Activated B cell treated with CpG ODN at 0.5 μM for 24 hours (primary cell): ENCODE results near the gene SYNGAP1. TPM values are rescaled to one million over a fixed set of nuclear protein-coding genes. Genes with fewer than 3 reads are reported as not detected.
"Not testable (repeated sequence)": the region's sequence is repeated elsewhere in the genome, so short reads cannot be mapped to it uniquely, and the experiment has no call there.

ENCODE experiments used
- ATAC-seq: fragments of 200-7000 bp; cut with Tn5 transposase; one replicate; pipeline ENCODE4 v1.10.0; 2021; ENCODE audit warnings: low read depth, mild to moderate bottlenecking, moderate library complexity
- CTCF ChIA-PET: fragments of 350-600 bp; sonication (Branson Sonifier 250); formaldehyde crosslinking; loops from one replicate; lab custom pipeline; 2021; ENCODE audit warnings: antibody characterized with exemption; lab: Charles Lee
- POLR2A ChIA-PET: fragments of 350-600 bp; sonication (Branson Sonifier 250); formaldehyde crosslinking; loops from one replicate; lab custom pipeline; 2021; ENCODE audit warnings: antibody characterized with exemption; lab: Charles Lee
- DNase-seq: peaks from one replicate; pipeline ENCODE4 v3.0.0; 2022
- H3K27ac Mint-ChIP-seq: one replicate; pipeline ENCODE4 v1.8.0; 2020; ENCODE audit warnings: mixed read lengths
- H3K27me3 Mint-ChIP-seq: one replicate; pipeline ENCODE4 v1.8.0; 2021; ENCODE audit warnings: mixed read lengths
- H3K36me3 Mint-ChIP-seq: one replicate; pipeline ENCODE4 v1.8.0; 2021; ENCODE audit warnings: low read depth, mixed read lengths
- H3K4me1 Mint-ChIP-seq: one replicate; pipeline ENCODE4 v1.8.0; 2021; ENCODE audit warnings: mixed read lengths
- H3K4me3 Mint-ChIP-seq: one replicate; pipeline ENCODE4 v1.8.0; 2020; ENCODE audit warnings: mild to moderate bottlenecking, mixed read lengths
- H3K9me3 Mint-ChIP-seq: one replicate; pipeline ENCODE4 v1.8.0; 2020; ENCODE audit warnings: mixed read lengths
- intact Hi-C: fragments of 100-400 bp; cut with micrococcal nuclease; formaldehyde crosslinking; loops from one replicate; pipeline ENCODE4 v1.15.1; 2024
- total RNA-seq: library from RNA; stranded (reverse); gene quantifications from 2 replicates; pipeline ENCODE4 v1.2.3, GENCODE V29; 2022
- TF ChIP-seq, protein P1 (sequence below): fragments of 200-600 bp; IDR thresholded peaks from one replicate; pipeline ENCODE4 v1.8.0; 2022; ENCODE audit warnings: antibody characterized with exemption, mild to moderate bottlenecking

Gene SYNGAP1
- total RNA-seq, 1 donor from 2014 or later = 25.4 TPM

DNA sequence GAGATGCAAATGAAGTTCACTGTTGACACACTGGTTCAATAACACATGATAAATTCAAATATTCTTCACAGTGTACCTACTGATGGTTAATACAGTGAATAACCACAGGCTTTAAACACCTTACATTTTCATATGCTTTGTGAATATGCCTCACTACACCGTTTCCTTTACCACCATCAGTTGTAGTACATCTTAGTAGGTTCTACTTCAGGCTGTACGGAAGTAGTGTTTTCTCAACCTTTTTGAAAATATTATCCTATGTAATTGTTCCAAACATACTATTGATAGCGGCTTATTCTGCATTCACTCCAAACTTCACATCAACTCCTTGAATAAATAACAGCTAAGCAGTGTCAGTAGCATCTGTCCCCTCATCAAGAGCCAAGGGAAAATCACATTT is 49.8 kb downstream of the SYNGAP1 start:
- Mint-ChIP-seq H3K9me3 (no peaks in the 10 kb centered on the region), H3K4me1 (no peaks in the 10 kb centered on the region), H3K36me3 (no peaks in the 10 kb centered on the region), H3K27me3 (peaks cover 1% of the 10 kb centered on the region), H3K4me3 (no peak overlapping the region), H3K27ac (no peak overlapping the region)
- no peak for ATAC-seq
- no peak for DNase-seq
- intact Hi-C loops = no loop called here
- TF ChIP-seq, protein P1, sequence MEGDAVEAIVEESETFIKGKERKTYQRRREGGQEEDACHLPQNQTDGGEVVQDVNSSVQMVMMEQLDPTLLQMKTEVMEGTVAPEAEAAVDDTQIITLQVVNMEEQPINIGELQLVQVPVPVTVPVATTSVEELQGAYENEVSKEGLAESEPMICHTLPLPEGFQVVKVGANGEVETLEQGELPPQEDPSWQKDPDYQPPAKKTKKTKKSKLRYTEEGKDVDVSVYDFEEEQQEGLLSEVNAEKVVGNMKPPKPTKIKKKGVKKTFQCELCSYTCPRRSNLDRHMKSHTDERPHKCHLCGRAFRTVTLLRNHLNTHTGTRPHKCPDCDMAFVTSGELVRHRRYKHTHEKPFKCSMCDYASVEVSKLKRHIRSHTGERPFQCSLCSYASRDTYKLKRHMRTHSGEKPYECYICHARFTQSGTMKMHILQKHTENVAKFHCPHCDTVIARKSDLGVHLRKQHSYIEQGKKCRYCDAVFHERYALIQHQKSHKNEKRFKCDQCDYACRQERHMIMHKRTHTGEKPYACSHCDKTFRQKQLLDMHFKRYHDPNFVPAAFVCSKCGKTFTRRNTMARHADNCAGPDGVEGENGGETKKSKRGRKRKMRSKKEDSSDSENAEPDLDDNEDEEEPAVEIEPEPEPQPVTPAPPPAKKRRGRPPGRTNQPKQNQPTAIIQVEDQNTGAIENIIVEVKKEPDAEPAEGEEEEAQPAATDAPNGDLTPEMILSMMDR = no peak
- ChIA-PET POLR2A (no interaction called here), CTCF (no interaction called here)

DNA sequence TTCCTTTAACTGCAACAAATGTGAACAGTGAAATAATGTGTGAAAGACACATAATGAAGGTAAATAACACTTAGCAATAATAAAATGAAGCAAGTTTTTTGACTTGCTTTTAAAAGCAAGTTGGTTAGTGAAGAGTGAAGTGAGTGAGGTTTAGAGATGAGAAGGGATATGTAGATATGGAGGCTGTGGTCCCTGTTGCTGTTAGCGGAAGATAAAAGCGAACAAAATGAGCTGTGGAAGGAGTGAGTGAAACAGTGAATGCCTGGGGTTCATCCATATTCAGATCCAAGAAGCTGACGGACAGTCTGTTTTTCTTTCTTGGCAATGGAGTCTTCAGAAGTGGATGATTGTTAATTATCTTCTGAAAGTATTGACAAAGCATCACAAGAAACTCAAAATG is 58.0 kb downstream of the SYNGAP1 start:
- no peaks in the 10 kb centered on the region for H3K9me3 Mint-ChIP-seq
- no peak overlapping the region for H3K27ac Mint-ChIP-seq
- TF ChIP-seq, protein P1 = no peak
- peaks cover 2% of the 10 kb centered on the region for H3K27me3 Mint-ChIP-seq
- H3K36me3 Mint-ChIP-seq = no peaks in the 10 kb centered on the region
- ATAC-seq = no peak
- ChIA-PET CTCF (no interaction called here), POLR2A (no interaction called here)
- no peak overlapping the region for H3K4me3 Mint-ChIP-seq
- no peaks in the 10 kb centered on the region for H3K4me1 Mint-ChIP-seq
- no peak for DNase-seq
- intact Hi-C loops = no loop called here

DNA sequence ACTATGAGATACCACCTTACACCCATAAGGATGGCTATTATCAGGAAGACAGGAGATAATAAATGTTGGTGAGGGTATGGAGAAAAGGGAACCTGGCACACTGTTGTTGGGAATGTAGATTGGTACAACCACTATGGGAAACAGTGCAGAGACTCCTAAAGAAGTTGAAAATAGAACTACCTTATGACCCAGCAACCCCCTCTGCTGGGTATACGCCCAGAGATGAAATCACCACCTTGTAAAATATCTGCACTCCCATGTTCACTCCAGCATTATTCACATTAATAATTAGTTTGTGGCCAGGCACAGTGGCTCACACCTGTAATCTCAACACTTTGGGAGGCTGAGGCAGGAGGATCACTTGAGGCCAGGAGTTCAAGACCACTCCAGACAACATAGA is 61.3 kb downstream of the SYNGAP1 start:
- Mint-ChIP-seq H3K27ac (no peak overlapping the region), H3K9me3 (no peaks in the 10 kb centered on the region), H3K36me3 (no peaks in the 10 kb centered on the region), H3K4me1 (no peaks in the 10 kb centered on the region), H3K4me3 (no peak overlapping the region), H3K27me3 (peaks cover 2% of the 10 kb centered on the region)
- intact Hi-C loops = no loop called here
- TF ChIP-seq, protein P1 = no peak
- ChIA-PET POLR2A (no interaction called here), CTCF (no interaction called here)
- ATAC-seq = no peak
- DNase-seq = no peak

DNA sequence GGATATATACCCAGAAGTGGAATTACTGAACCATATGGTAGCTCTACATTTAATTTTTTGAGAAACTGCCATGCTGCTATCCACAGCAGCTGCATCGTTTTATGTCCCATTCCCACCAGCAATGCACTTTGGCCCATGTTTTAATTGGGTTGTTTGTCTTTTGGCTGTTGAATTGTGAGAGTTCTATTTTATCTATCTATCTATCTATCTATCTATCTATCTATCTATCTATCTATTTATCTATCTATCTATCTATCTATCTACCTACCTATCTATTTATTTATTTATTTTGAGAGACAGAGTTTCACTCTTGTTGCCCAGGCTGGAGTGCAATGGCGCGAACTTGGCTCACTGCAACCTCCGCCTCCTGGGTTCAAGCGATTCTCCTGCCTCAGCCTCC is 62.8 kb downstream of the SYNGAP1 start:
- CTCF ChIA-PET = not testable (repeated sequence)

DNA sequence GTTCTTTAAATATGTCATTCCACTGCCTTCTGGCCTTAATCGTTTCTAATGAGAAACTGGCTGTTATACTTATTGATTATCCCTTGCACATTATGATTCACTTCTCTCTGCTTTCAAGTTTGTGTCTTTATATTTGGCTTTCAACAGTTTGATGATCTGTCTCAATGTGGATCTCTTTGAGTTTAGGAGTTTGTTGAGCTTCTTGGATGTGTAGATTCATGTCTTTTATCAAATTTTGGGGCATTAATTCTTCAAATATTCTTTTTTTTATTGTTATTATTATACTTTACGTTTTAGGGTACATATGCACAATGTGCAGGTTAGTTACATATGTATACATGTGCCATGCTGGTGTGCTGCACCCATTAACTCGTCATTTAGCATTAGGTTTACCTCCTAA is 63.8 kb downstream of the SYNGAP1 start:
- Mint-ChIP-seq H3K4me3 (no peak overlapping the region), H3K36me3 (no peaks in the 10 kb centered on the region), H3K27me3 (no peaks in the 10 kb centered on the region), H3K27ac (no peak overlapping the region), H3K4me1 (no peaks in the 10 kb centered on the region), H3K9me3 (no peaks in the 10 kb centered on the region)
- intact Hi-C loops = no loop called here
- ChIA-PET POLR2A (no interaction called here), CTCF (no interaction called here)
- ATAC-seq = no peak
- TF ChIP-seq, protein P1 = no peak
- no peak for DNase-seq

More for the DNA sequence above, 62.8 kb downstream of the SYNGAP1 start:
- H3K4me1 Mint-ChIP-seq, H3K9me3 Mint-ChIP-seq, H3K27ac Mint-ChIP-seq, ATAC-seq, H3K36me3 Mint-ChIP-seq, H3K4me3 Mint-ChIP-seq, H3K27me3 Mint-ChIP-seq, DNase-seq, intact Hi-C loops, POLR2A ChIA-PET: not testable (repeated sequence)

DNA sequence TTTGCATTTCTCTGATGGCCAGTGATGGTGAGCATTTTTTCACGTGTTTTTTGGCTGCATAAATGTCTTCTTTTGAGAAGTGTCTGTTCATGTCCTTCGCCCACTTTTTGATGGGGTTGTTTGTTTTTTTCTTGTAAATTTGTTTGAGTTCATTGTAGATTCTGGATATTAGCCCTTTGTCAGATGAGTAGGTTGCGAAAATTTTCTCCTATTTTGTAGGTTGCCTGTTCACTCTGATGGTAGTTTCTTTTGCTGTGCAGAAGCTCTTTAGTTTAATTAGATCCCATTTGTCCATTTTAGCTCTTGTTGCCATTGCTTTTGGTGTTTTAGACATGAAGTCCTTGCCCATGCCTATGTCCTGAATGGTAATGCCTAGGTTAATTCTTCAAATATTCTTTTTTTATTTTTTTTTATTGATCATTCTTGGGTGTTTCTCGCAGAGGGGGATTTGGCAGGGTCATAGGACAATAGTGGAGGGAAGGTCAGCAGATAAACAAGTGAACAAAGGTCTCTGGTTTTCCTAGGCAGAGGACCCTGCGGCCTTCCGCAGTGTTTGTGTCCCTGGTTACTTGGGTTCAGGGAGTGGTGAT is 64.9 kb downstream of the SYNGAP1 start:
- CTCF ChIA-PET, H3K4me1 Mint-ChIP-seq: not testable (repeated sequence)

DNA sequence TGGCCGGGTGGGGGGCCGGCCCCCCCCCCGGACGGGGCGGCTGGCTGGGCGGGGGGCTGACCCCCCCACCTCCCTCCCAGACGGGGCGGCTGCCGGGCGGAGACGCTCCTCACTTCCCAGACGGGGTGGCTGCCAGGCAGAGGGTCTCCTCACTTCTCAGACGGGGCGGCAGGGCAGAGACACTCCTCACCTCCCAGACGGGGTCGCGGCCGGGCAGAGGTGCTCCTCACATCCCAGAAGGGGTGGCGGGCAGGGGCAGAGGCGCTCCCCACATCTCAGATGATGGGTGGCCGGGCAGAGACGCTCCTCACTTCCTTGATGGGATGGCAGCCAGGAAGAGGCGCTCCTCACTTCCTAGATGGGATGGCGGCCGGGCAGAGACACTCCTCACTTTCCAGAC is 65.8 kb downstream of the SYNGAP1 start:
- H3K27me3 Mint-ChIP-seq, DNase-seq, POLR2A ChIA-PET, intact Hi-C loops, H3K9me3 Mint-ChIP-seq, H3K27ac Mint-ChIP-seq, CTCF ChIA-PET, ATAC-seq, H3K36me3 Mint-ChIP-seq, H3K4me3 Mint-ChIP-seq, H3K4me1 Mint-ChIP-seq: not testable (repeated sequence)

More for the DNA sequence above, 64.9 kb downstream of the SYNGAP1 start:
- H3K9me3 Mint-ChIP-seq, H3K4me3 Mint-ChIP-seq, POLR2A ChIA-PET, ATAC-seq, H3K27ac Mint-ChIP-seq, DNase-seq, intact Hi-C loops, H3K27me3 Mint-ChIP-seq, H3K36me3 Mint-ChIP-seq: not testable (repeated sequence)
